Heart left ventricle (tissue), 13 donors: Measurements from ENCODE around the gene ADGRG1.

Experiments used
- CTCF ChIP-seq, 12 donors: fragments of 200-600 bp; sonication (generic) in 4 of 12; IDR thresholded peaks; one replicate each; pipeline versions ENCODE4 v1.5.0 to v1.8.0; 2018 to 2022; ENCODE audit warnings: antibody characterized with exemption in 12 of 12, mild to moderate bottlenecking in 5 of 12
- POLR2A ChIP-seq, 2 donors: fragments of 450-650 bp; IDR thresholded peaks; one replicate each; pipeline ENCODE4 v1.6.1; 2017; ENCODE audit warnings: antibody characterized with exemption in 2 of 2, mild to moderate bottlenecking in 2 of 2, moderate library complexity in 2 of 2
- donor health status: ischemic (EF 13 %, LVEDD 7.1; RV severe dilation, severe dysfunction).
- donor health status: DM: no; HTN: yes; CAD: no.
- donor health status: DM: no; HTN: no; CAD: no.
- donor health status: ischemic (EF 25% LVEDD 6.9; RV normal size, moderate dysfunction).
- donor health status: ischemic (EF 25% LVEDD 5.7; RV mildly dilated, moderate dysfunction).
- donor health status: ischemic (EF 35%, LVEDD 5.7; RV mildly dilated, moderate dysfunction).
- donor health status: nonischemic (EF 11% LVEDD 7.7; RV severe dilation, severe dysfunction).
- donor health status: DM: yes; HTN: yes; CAD: no.
- donor health status: PGD.
- donor health status: ischemic (EF 29% LVEDD 5.4; RV normal size, mild dysfunction).
- donor health status: nonischemic (EF 23%, LVEDD 6.1; RV moderate dilation, normal function).

GRCh38 chr16:57667526-57668262 is 39.3 kb downstream of the ADGRG1 start:
- TF ChIP-seq CTCF (IDR thresholded peaks at IDR 0.05) (peak in 5 of 12 donors; percentile 4 to 27 (median 14)), POLR2A (IDR thresholded peaks at IDR 0.05) (no peak)
